HepG2 (cell line): Measurements from ENCODE around the gene FGD5. TPM values are rescaled to one million over a fixed set of nuclear protein-coding genes. Genes with fewer than 3 reads are reported as not detected.

Source experiments
- ATAC-seq: fragments of 200-7000 bp; cut with Tn5 transposase; 3 replicates; pipeline ENCODE4 v1.9.1; 2020; ENCODE audit warnings: mild to moderate bottlenecking, moderate library complexity
- BruUV-seq: library from RNA; stranded (reverse); fragments of 400-500 nt; replicated peaks from 2 replicates; lab custom pipeline; 2021; lab: Mats Ljungman, UMichigan
- CTCF ChIA-PET: fragments of 300-600 bp; formaldehyde crosslinking; extraction: SDS; loops from one replicate; lab custom pipeline; 2021; ENCODE audit warnings: low total read pairs, inconsistent platforms, low intra/inter-chr PET ratio; lab: Yijun Ruan, JAX
- POLR2A ChIA-PET: fragments of 350-600 bp; sonication (Branson Sonifier 250); formaldehyde crosslinking; loops from one replicate; lab custom pipeline; 2020; ENCODE audit warnings: antibody characterized with exemption, inconsistent platforms; lab: Yijun Ruan, JAX
- DNase-seq: peaks from one replicate; pipeline ENCODE4 v3.0.0-alpha.2; 2015; ENCODE audit warnings: low spot score
- FAIRE-seq: peaks from 3 replicates; lab custom pipeline; 2011; peaks lifted over from hg19 to GRCh38; lab: Jason Lieb, UNC
- H2AFZ ChIP-seq: one replicate; pipeline ENCODE4 v1.6.1; 2011; ENCODE audit warnings: low read length, inconsistent platforms
- H3K27ac ChIP-seq: fragments of 300-600 bp; 3 replicates; pipeline ENCODE4 v1.8.0; 2011; ENCODE audit warnings: mixed run types, mild to moderate bottlenecking, mixed read lengths, low read length, inconsistent platforms; ENCODE audit not compliant: insufficient read depth; ENCODE audit errors: extremely low read length
- H3K27me3 ChIP-seq, 2 experiments: fragments of 200-600 bp in 1 of 2; 2 replicates in 1 of 2; 3 replicates in 1 of 2; pipeline versions ENCODE4 v1.6.0 to v1.8.0; 2011; ENCODE audit warnings: low read length in 2 of 2, mild to moderate bottlenecking in 2 of 2, moderate library complexity in 2 of 2, inconsistent platforms in 1 of 2; ENCODE audit not compliant: insufficient read depth in 2 of 2, control insufficient read depth in 1 of 2
- H3K36me3 ChIP-seq, 2 experiments: fragments of 200-600 bp in 1 of 2; replicated peaks in 1 of 2; 2 replicates in 1 of 2; 3 replicates in 1 of 2; pipeline versions ENCODE4 v1.5.1 to v1.8.0; 2011; ENCODE audit warnings: low read length in 2 of 2, inconsistent platforms in 1 of 2; ENCODE audit not compliant: insufficient read depth in 2 of 2, control insufficient read depth in 1 of 2
- H3K4me1 ChIP-seq: 2 replicates; pipeline ENCODE4 v1.5.1; 2012; ENCODE audit warnings: low read length, inconsistent platforms; ENCODE audit not compliant: insufficient read depth
- H3K4me2 ChIP-seq: 2 replicates; pipeline ENCODE4 v1.6.0; 2011; ENCODE audit warnings: low read depth, low read length, inconsistent platforms
- H3K4me3 ChIP-seq, 3 experiments: fragments of 200-600 bp in 1 of 3; sonication (generic), shearing (Covaris generic) in 1 of 3; replicated peaks in 1 of 3; 2 replicates each; pipeline ENCODE4 v1.5.1; 2011 to 2016; ENCODE audit warnings: low read length in 3 of 3, inconsistent platforms in 2 of 3, low read depth in 2 of 3, mild to moderate bottlenecking in 2 of 3, control low read depth in 1 of 3, mixed read lengths in 1 of 3; ENCODE audit not compliant: insufficient read depth in 1 of 3
- H3K79me2 ChIP-seq: one replicate; pipeline ENCODE4 v1.6.1; 2011; ENCODE audit warnings: low read length, inconsistent platforms; ENCODE audit not compliant: insufficient read depth
- H3K9ac ChIP-seq: 2 replicates; pipeline ENCODE4 v1.6.0; 2011; ENCODE audit warnings: mild to moderate bottlenecking, low read depth, low read length, inconsistent platforms; ENCODE audit not compliant: insufficient read depth
- H3K9me3 ChIP-seq: 2 replicates; pipeline ENCODE4 v1.5.1; 2012; ENCODE audit warnings: mild to moderate bottlenecking, low read length
- H4K20me1 ChIP-seq: 2 replicates; pipeline ENCODE4 v1.6.0; 2011; ENCODE audit warnings: inconsistent platforms, mild to moderate bottlenecking, low read length, moderate library complexity; ENCODE audit not compliant: insufficient read depth
- ATF1 ChIP-seq: IDR thresholded peaks from 2 replicates; pipeline ENCODE4 v1.6.1; 2016; ENCODE audit warnings: mild to moderate bottlenecking, control low read depth
- HNF1A ChIP-seq, 2 experiments: sonication (generic) in 1 of 2; formaldehyde crosslinking in 1 of 2; IDR thresholded peaks; 2 replicates each; pipeline versions ENCODE4 v1.4.0 to v1.6.1; 2016 to 2020; ENCODE audit warnings: borderline replicate concordance in 1 of 2, low read depth in 1 of 2, mild to moderate bottlenecking in 1 of 2, missing genetic modification reagents in 1 of 2
- MXD1 ChIP-seq: sonication (generic); formaldehyde crosslinking; IDR thresholded peaks from 2 replicates; pipeline ENCODE4 v1.4.0; 2020; ENCODE audit warnings: mild to moderate bottlenecking, missing genetic modification reagents
- MXD4 ChIP-seq: IDR thresholded peaks from 2 replicates; pipeline ENCODE4 v1.6.1; 2016; ENCODE audit warnings: mild to moderate bottlenecking, missing biosample characterization, missing genetic modification reagents
- SP140L ChIP-seq: sonication (generic); formaldehyde crosslinking; IDR thresholded peaks from 2 replicates; pipeline ENCODE4 v1.4.0; 2020; ENCODE audit warnings: missing genetic modification reagents, borderline replicate concordance
- YY1 ChIP-seq: IDR thresholded peaks from 2 replicates; pipeline ENCODE4 v1.6.1; 2011; ENCODE audit warnings: low read length, low read depth, moderate library complexity, mild to moderate bottlenecking; ENCODE audit not compliant: insufficient read depth, insufficient replicate concordance
- ZNF451 ChIP-seq: sonication (generic); formaldehyde crosslinking; IDR thresholded peaks from 2 replicates; pipeline ENCODE4 v1.5.0; 2020; ENCODE audit warnings: mild to moderate bottlenecking, missing genetic modification reagents
- ZNF614 ChIP-seq: IDR thresholded peaks from 2 replicates; pipeline ENCODE4 v1.6.1; 2018; ENCODE audit warnings: missing biosample characterization, missing genetic modification reagents, inconsistent platforms, borderline replicate concordance
- WGBS: methylation state at CpG from one replicate; pipeline ENCODE4 v1.1.6; 2017; ENCODE audit warnings: low lambda C conversion rate; 5-methylcytosine and 5-hydroxymethylcytosine counted together
- in situ Hi-C: cut with HindIII; loops from 2 replicates; pipeline ENCODE4 v1.10.0; 2017; ENCODE audit warnings: low pct_unique_long_range_greater_than_20kb; ENCODE audit not compliant: extremely low pct_ligation_motif_present
- intact Hi-C: fragments of 100-400 bp; cut with micrococcal nuclease; formaldehyde crosslinking; loops from one replicate; pipeline ENCODE4 v1.10.0; 2022; ENCODE audit not compliant: unreplicated experiment
- polyA plus RNA-seq, 8 experiments: library from polyadenylated mRNA; depleted of rRNA in 3 of 8; stranded (reverse) in 7 of 8; unstranded in 1 of 8; fragments of >200 nt; fragmentation: Illumina TruSeq in 4 of 8; extraction: Trizol in 4 of 8; gene quantifications; 2 replicates each; pipeline versions ENCODE4 v1.2.1 to v1.2.3, GENCODE V29; 2011 to 2016; ENCODE audit warnings: low read depth in 4 of 8, missing spikeins in 1 of 8, mixed read lengths in 1 of 8; ENCODE audit not compliant: insufficient read depth in 1 of 8
- total RNA-seq, 5 experiments: library from RNA; depleted of rRNA; stranded (reverse); fragments of >200 nt; fragmentation: Illumina TruSeq; extraction: Trizol; gene quantifications; 2 replicates each; pipeline ENCODE4 v1.2.3, GENCODE V29; 2016; ENCODE audit warnings: low read depth in 1 of 5

FGD5 gene
- total and polyA plus RNA-seq, 2 of the 13 experiments (the other 11 are each of a cell fraction or from before 2014, with no cell fraction given) = 0.17 TPM; not detected in 1

DNA sequence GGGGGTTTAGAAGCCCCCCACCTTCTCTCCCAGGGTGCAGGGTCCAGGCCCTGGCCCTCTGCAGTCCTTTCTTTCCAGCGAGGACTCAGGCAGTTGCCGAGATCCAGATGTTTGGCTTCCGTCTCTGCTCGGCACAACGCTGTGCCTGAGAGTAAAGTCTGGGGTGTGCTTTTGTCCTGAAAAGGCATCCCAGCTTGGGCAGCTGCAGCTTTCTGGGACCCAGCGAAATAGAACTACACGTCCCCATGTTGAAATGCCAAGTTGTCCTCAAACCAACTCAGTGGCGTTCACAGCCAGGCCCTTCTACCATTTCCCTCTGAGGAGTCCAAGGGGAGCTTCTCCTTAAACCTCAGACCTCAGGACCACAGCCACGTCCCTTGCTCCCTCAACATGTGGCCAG is 23.1 kb downstream of the FGD5 start:
- Histone ChIP-seq H3K9me3 (no peaks in the 10 kb centered on the region), H3K27me3 (peaks cover 4 to 25% of the 10 kb centered on the region in 2 experiments; a peak in 4 of 5 replicates), H3K27ac (no peak overlapping the region), H3K36me3 (no peaks in the 10 kb centered on the region), H3K4me3 (no peak overlapping the region), H3K9ac (no peak overlapping the region), H3K79me2 (no peaks in the 10 kb centered on the region), H2AFZ (no peak overlapping the region), H4K20me1 (no peaks in the 10 kb centered on the region), H3K4me1 (peaks cover 24% of the 10 kb centered on the region), H3K4me2 (no peak overlapping the region)
- ATAC-seq (no peak), FAIRE-seq (no peak), DNase-seq (no peak)
- ChIA-PET CTCF (no interaction called here), POLR2A (no interaction called here)
- WGBS = 33% methylated on average over 8 of the region's 9 CpGs
- TF ChIP-seq ATF1 (no peak), MXD1 (CRISPR knock-in tag) (no peak), YY1 (no peak), ZNF451 (CRISPR knock-in tag) (no peak), SP140L (no peak), ZNF614 (CRISPR knock-in tag) (no peak), HNF1A (IDR thresholded peaks at IDR 0.05; ENCODE audit: low read depth) (no peak), HNF1A (CRISPR knock-in tag; IDR thresholded peaks at IDR 0.05; ENCODE audit: borderline replicate concordance) (no peak), MXD4 (no peak)
- no TSS peak for BruUV-seq
- in situ Hi-C loops = no loop called here
- intact Hi-C loops = no loop called here
